ENCODE data around the gene GPR160.

DNA sequence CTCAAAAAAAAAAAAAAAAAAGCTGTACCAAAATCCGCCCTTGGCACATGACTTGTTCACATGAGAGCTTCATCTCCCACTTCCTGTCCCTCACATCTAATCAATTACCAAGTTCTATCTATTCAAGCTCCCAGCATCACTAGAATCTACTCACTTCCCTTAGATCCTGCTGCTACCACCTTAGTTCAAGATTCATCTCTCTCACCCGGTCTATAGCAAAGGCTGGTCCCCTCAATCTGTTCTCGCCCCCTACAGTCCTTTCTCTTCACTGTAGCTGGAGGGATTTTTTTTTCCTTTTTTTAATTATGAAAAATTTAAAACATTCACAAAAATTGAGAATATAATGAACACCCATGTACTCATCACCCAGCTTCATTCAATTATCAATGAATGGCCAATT, 16.7 kb upstream of the GPR160 start:
- TF ChIP-seq, protein P1, sequence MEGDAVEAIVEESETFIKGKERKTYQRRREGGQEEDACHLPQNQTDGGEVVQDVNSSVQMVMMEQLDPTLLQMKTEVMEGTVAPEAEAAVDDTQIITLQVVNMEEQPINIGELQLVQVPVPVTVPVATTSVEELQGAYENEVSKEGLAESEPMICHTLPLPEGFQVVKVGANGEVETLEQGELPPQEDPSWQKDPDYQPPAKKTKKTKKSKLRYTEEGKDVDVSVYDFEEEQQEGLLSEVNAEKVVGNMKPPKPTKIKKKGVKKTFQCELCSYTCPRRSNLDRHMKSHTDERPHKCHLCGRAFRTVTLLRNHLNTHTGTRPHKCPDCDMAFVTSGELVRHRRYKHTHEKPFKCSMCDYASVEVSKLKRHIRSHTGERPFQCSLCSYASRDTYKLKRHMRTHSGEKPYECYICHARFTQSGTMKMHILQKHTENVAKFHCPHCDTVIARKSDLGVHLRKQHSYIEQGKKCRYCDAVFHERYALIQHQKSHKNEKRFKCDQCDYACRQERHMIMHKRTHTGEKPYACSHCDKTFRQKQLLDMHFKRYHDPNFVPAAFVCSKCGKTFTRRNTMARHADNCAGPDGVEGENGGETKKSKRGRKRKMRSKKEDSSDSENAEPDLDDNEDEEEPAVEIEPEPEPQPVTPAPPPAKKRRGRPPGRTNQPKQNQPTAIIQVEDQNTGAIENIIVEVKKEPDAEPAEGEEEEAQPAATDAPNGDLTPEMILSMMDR (IDR thresholded peaks at IDR 0.05): peak in 1 of 6 experiments; percentile 9
- no peak for TF ChIP-seq POLR2A (IDR thresholded peaks at IDR 0.05)

Data from adrenal gland (tissue), 5 donors.